Liver (tissue), 3 donors: Measurements from ENCODE around the gene NAA35.

Experiments
- CTCF ChIP-seq: fragments of 150-350 bp; IDR thresholded peaks from 2 replicates; pipeline ENCODE4 v1.5.1; 2017; ENCODE audit warnings: improper control_type of control experiment, low read depth, low read length; ENCODE audit not compliant: missing input control
- EGR1 ChIP-seq, 2 donors: IDR thresholded peaks; 2 replicates each; pipeline ENCODE4 v1.6.1; 2016 to 2018; ENCODE audit warnings: antibody characterized with exemption in 2 of 2, low read depth in 2 of 2
- FOXA1 ChIP-seq: IDR thresholded peaks from 2 replicates; pipeline ENCODE4 v1.6.1; 2016; ENCODE audit warnings: antibody characterized with exemption
- GABPA ChIP-seq, 2 donors: IDR thresholded peaks in 1 of 2; conservative IDR thresholded peaks in 1 of 2; 2 replicates each; pipeline ENCODE4 v1.6.1; 2016; ENCODE audit warnings: antibody characterized with exemption in 2 of 2, mild to moderate bottlenecking in 1 of 2, moderate library complexity in 1 of 2
- HNF4G ChIP-seq: IDR thresholded peaks from 2 replicates; pipeline ENCODE4 v1.6.1; 2016; ENCODE audit warnings: antibody characterized with exemption
- JUND ChIP-seq, 2 donors: IDR thresholded peaks; 2 replicates each; pipeline ENCODE4 v1.6.1; 2016; ENCODE audit warnings: antibody characterized with exemption in 2 of 2
- MAX ChIP-seq: IDR thresholded peaks from 2 replicates; pipeline ENCODE4 v1.6.1; 2016; ENCODE audit warnings: antibody characterized with exemption
- NR2F2 ChIP-seq: IDR thresholded peaks from 2 replicates; pipeline ENCODE4 v1.6.1; 2016; ENCODE audit warnings: antibody characterized with exemption
- RAD21 ChIP-seq, 2 donors: IDR thresholded peaks; 2 replicates each; pipeline ENCODE4 v1.6.1; 2016; ENCODE audit warnings: antibody characterized with exemption in 2 of 2, mild to moderate bottlenecking in 2 of 2
- REST ChIP-seq: IDR thresholded peaks from 2 replicates; pipeline ENCODE4 v1.6.1; 2016; ENCODE audit warnings: antibody characterized with exemption, mild to moderate bottlenecking
- RXRA ChIP-seq, 2 donors: IDR thresholded peaks; 2 replicates each; pipeline ENCODE4 v1.6.1; 2017 to 2018; ENCODE audit warnings: antibody characterized with exemption in 2 of 2, mild to moderate bottlenecking in 1 of 2
- TAF1 ChIP-seq: conservative IDR thresholded peaks from 2 replicates; pipeline ENCODE4 v1.6.1; 2016; ENCODE audit warnings: antibody characterized with exemption, mild to moderate bottlenecking
- YY1 ChIP-seq: IDR thresholded peaks from 2 replicates; pipeline ENCODE4 v1.6.1; 2016; ENCODE audit warnings: antibody characterized with exemption, mild to moderate bottlenecking
- ZBTB33 ChIP-seq: IDR thresholded peaks from 2 replicates; pipeline ENCODE4 v1.6.1; 2016; ENCODE audit warnings: antibody characterized with exemption
- donor health status: healthy.
- donor health status: healthy.

- TF ChIP-seq TAF1 = no peak
- no peak for TF ChIP-seq GABPA (IDR thresholded peaks at IDR 0.05 in 1 of 2, conservative IDR thresholded peaks at IDR 0.05 in 1 of 2)
- TF ChIP-seq CTCF = no peak
- TF ChIP-seq RXRA (IDR thresholded peaks at IDR 0.05) = peak in 1 of 2 donors; percentile 13
- TF ChIP-seq HNF4G = no peak
- peak in 1 of 2 donors; percentile 20 for TF ChIP-seq RAD21 (IDR thresholded peaks at IDR 0.05)
- TF ChIP-seq FOXA1 = no peak
- no peak for TF ChIP-seq JUND (IDR thresholded peaks at IDR 0.05)
- TF ChIP-seq NR2F2 = no peak
- peak; percentile 38 for TF ChIP-seq YY1
- peak; percentile 31 for TF ChIP-seq REST
- no peak for TF ChIP-seq EGR1 (IDR thresholded peaks at IDR 0.05; ENCODE audit: low read depth in 2 of 2)
- TF ChIP-seq ZBTB33 = no peak
- no peak for TF ChIP-seq MAX
These were observed 122.1 kb downstream of the NAA35 start for GRCh38 chr9:86062845-86063693.
